ENCODE measurements around the gene NDST3.

DNA sequence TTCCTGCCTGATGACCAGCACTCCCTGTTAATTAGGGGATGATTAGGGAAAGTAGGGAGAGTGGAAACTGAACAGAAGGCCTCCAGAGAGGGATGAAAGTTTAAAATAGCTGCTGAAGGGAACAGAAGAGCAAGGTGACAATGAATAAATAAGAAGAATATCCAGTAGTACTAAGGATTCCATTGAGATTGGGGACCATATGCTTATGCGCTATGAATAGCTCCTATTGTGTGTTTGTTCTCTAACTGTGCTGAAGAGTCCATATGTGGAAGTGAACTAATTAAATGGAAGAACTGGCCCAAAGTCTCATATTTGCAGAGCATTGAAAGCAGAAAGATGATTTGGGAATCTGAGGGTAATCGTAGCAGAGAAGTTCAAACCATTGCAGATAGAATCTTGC, 181.5 kb downstream of the NDST3 start:
- TF ChIP-seq POLR2A (IDR thresholded peaks at IDR 0.05; ENCODE audit: low read length) (no peak), GATA1 (IDR thresholded peaks at IDR 0.05; ENCODE audit: low read depth, low read length) (no peak)
